NK-92 (cell line): ENCODE results near the gene NFKB2.

ENCODE experiments used
- DNase-seq: peaks from one replicate; lab custom pipeline; 2025; ENCODE audit not compliant: unreplicated experiment; lab: John Stamatoyannopoulos, UW

NFKB2 gene

DNA sequence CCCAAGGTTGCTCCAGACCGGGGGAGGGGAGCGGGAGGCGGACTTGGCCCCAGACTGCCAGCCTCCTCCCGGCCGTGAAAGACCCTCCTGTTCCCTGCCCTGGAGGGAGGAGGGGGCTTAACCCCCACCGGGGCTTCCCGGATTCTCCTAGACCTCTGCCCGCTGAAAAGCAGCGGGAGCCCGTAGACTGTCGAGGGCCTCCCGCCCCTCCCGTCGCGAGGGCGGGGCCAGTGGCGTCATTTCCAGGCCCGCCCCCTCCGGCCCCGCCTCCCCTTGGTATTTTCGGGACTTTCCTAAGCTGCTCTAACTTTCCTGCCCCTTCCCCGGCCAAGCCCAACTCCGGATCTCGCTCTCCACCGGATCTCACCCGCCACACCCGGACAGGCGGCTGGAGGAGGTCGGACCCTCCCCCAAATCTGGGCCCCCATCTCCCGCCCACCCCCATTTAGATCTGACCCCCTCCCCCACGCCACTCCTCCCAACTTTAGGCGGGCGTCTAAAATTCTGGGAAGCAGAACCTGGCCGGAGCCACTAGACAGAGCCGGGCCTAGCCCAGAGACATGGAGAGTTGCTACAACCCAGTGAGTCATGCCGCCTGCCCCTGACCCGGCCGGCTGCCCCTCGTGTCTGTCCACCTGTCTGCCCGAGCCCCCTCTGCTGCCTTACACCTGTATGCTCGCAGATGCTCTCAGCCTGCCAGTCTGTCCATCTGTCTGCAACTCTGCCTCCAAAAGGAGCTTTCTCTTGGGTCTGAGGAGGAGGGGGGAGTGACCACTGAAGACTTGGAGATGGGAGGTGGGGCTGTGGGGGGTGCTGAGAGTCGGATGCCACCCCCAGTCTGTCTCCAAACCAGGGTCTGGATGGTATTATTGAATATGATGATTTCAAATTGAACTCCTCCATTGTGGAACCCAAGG lies at the start of gene NFKB2:
Gene NFKB2 (plus strand): TSS at position 306 of the 917 bp plus-strand sequence. CDS start 255 bp downstream, at position 561.
- peak; percentile 43 for DNase-seq

DNA sequence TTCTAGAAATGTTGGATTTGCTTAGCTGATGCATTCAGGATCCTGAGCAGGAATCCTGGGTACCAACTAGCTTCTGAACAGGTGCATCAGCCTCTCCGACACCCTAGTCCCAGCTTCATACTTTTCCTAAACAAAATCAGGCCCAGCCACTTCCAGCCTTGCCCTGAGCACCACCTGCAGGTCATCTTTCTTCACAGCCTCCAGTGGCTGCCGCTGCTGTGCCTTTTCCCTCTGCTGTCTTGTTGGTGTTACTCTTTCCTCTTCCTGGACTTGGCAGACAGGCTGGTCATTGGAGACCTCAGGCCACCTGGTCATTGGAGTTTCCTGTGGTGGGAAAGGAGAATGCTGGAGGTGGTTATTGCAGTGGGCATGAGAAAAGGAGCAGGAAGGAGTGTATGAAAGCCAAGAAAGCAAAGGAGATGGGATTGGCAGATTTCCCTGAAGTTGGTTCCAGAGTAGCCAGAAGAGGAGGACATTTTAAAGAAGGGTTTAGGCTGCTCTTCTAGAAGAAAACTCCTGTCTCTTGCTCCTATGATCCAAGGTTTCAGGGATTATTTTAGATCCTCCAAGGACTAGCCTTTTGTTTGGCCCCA lies 48.2 kb upstream of the NFKB2 start:
- DNase-seq: no peak

DNA sequence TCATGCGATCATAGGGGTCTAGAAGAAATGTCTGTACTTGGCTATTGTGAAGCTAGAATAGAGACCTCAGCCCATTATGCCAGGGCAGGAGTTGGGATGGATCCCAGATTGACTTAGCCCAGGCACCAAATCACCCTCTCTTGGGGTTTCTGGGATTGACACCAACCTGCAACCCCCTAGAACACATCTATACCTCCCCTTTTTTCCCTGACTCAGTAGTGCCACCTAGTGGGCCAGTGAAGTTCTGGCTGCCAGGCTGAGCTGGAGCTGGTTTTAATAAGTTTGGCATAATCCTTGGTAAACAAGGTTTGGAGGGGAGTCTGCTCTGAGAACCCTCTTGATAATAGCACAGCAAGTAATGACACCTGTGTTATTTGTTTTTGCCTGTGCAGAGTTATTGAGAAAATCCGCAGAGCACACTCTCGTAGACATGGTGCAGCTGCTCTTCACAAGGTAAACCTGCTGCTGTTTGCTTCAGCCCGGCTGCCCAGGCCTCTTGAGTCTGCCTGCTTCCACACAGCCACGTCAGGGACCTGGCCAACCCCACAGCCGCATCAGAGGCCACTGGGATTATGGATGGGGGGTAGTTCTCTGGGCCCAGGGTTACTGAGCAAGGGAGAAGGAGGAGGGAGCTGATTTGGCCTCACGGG lies 43.3 kb upstream of the NFKB2 start:
- no peak for DNase-seq

DNA sequence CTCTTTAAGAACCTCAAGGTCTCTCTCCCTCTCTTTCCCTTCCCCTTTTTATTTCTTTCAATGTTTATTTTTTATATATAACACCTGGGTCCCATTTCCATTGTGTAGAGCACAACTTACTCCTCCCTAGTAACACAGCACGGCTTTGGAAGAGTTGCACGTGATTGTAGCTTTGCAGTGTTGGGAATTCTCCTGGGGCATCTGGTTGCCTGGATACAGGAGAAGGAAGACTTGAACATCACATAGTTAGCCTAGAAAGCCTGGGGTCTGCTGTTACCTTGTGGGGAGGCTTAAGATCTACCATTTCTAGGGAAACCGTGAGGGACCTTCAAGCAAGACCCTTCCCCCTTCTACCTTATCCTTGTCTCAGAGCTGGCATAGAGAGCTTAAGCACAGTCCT lies 41.1 kb upstream of the NFKB2 start:
- DNase-seq: no peak

DNA sequence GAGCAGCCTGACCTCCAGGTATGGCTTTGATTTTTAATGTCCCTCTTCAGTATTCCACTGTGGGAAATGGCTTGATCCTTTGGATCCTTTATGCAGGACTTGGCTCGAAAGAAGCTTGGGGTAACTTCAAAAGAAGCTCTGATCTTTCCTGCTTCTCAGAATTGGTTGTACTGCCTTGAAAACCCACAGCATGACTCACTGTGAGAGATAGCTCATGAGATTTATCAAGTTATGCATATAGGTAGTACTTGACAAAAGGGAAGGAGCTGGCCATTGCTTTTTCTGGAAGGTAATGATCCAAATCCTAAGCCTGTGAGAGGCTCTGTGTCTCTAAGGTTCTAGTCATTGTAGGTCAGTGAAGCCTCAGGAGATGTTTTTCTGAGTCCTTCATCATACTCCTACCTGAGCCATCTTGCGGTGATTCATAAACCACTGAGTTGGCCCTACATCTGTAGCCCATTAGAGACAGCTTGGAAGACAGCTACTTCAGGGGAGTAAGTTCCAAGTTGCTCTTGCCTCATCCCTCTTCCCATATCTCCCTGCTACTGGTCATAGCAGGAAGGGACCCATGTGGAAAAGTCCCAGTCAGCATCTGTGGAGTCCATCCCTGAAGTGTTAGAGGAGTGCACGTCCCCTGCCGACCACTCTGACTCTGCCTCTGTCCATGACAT lies 36.7 kb upstream of the NFKB2 start:
- no peak for DNase-seq

DNA sequence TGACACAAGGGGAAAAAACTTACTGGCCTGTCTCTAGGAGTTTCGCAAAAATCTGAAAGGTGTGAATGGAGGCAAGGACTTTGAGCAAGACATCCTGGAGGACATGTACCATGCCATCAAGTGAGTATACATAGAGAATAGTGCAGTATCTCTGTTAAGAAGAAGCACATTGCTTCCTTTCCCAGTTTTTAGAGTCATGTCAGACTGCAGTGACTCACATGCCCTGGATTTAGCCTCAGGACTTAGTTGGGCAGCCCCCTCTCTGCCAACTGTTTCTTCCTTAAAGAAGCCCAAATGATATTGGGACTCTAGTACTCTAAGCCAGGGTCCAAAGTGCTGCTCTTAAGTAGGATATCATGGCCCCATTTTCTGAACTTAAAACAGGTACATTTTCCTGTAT lies 28.1 kb upstream of the NFKB2 start:
- no peak for DNase-seq

DNA sequence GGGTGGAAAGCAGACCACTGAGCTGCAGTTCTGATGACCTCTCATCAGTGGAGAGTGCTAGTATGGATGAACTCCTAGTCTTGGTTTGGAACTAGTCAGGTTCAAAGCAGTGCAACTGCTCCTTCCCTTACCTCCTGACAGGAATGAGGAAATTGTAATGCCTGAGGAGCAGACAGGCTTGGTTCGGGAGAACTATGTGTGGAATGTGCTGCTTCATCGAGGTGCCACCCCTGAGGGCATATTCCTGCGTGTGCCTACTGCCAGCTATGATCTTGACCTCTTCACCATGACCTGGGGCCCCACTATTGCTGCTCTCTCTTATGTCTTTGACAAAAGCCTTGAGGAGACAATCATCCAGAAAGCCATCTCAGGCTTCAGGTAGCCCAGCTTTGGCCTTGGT lies 27.4 kb upstream of the NFKB2 start:
- no peak for DNase-seq

DNA sequence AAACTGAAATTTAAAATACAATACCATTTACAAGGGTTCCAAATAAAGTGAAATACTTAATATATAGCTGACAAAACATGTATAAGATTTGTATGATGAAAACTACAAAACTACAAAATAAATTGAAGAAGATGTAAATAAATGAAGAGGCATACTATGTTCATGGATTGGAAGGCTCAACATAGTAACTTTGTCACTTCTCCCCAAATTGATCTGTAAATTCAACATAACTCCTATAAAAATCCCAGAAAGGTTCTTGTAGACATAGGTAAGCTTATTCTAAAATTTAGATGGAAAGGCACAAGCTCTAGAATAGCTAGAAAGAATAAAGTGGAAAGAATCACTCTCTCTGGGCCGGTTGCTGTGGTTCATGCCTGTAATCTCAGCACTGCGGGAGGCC lies 24.2 kb upstream of the NFKB2 start:
- DNase-seq: no peak

DNA sequence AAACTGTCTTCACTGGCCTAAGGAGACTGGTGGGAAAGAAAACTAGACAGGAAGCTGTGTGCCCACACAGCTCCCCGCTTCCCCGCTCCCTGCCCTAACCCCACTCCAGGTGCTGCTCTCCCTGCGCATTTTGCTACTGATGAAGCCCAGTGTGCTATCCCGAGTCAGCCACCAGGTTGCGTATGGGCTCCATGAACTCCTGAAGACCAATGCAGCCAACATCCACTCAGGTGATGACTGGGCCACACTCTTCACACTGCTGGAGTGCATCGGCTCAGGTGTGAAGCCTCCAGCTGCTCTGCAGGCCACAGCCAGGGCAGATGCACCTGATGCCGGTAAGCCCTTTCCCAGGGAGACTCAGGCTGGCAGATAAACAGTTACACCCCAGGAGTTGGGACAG lies 20.3 kb upstream of the NFKB2 start:
- no peak for DNase-seq

DNA sequence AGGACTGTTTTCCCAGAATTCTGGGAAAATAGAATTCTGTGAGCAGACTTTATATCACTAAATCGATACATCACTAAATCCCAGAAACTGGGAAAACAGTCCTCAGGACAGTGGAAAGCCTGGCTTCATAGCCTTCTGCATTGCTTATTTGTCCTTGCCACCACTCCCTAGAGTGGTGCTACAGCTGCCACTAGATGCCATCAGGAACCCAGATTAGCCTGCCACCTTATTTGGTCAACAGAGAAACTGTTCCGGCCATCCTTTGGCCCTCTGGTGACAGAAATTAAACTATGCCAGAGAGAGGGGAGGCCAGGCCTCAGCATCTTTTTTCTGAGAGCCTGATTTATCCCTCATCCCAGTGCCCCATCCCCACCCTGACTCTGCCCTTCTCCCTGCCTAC lies 19.6 kb upstream of the NFKB2 start:
- DNase-seq: no peak

DNA sequence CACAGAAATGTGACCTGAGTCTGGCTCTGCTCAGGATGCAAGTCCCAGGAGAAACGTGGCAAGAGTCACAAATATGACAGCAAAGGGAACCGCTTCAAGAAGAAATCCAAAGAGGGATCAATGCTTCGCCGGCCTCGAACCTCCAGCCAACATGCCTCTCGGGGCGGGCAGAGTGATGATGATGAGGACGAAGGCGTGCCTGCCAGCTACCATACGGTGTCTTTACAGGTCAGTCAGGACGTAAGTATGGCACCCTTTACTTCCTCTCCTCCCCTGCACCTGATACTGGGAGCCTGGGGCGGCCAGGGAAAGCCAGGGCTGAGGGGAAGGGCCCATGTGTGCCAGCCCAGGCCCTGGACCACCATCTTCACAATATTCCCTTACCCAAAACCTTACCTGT lies 18.6 kb upstream of the NFKB2 start:
- no peak for DNase-seq

DNA sequence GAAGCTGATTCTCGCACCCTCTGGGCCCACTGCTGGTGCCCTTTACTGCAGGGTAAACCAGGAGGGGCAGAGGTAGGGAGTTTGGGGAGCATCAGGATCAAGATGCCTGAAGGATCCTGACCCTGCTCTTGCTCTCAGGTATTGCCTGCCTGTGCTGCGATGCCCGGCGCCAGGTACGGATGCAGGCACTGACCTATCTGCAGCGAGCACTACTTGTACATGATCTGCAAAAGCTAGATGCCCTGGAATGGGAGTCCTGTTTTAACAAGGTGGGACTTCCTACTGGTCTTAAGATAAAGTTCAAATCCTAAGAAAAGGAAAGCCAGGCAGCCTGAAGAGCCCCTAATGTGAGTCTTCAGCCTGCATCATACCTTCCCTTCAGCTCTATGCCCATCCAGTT lies 16.1 kb upstream of the NFKB2 start:
- DNase-seq: no peak

DNA sequence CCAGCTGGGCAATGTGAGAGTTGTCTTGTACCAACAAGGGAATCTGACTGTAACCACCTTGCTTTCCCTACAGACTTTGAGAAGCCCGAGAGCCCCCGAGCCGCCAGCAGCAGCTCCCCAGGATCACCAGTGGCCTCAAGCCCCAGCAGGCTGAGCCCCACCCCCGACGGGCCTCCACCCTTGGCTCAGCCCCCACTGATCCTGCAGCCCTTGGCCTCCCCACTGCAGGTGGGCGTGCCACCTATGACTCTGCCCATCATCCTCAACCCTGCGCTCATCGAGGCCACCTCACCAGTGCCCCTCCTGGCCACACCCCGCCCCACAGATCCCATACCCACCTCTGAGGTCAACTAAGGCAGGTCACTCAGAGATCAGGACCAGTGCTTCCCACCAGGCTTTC lies 13.5 kb upstream of the NFKB2 start:
- no peak for DNase-seq

DNA sequence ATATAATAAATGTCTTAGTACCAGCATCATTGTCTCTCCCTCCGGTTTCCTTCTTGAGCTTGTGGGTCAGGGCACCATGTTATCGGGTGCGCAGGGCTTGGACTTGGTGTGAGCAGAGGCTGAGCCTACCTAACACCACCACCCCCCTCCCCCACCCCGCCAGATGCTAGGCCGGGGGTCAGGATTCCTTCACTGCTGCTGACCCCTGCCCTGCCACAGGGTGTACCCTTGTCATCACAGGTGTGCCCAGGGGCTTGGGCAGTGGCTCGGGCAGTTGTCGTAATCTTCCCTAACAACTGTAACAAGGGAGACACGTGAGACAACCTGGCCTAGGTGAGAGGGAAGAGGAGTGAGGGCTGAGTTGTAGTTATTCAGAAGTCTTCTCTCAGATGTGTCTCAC lies 12.6 kb upstream of the NFKB2 start:
- DNase-seq: no peak

DNA sequence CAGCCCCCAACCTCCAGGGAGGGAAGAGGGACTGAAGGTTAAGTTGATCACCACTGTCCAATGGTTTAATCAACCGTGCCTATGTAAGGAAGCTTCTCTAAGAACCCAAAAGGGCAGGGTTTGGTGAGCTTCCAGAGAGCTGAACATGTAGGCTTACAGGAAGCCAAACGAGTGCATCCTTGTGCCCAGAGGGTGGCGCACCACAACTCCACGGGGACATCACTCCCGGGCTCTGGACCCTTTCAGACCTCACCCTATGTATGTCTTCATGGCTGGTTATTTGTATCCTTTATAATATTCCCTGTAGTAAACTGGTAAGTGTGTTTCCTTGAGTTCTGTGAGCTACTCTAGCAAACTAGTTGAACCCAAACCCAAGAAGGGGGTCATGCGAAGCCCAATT lies 11.5 kb upstream of the NFKB2 start:
- DNase-seq: no peak

DNA sequence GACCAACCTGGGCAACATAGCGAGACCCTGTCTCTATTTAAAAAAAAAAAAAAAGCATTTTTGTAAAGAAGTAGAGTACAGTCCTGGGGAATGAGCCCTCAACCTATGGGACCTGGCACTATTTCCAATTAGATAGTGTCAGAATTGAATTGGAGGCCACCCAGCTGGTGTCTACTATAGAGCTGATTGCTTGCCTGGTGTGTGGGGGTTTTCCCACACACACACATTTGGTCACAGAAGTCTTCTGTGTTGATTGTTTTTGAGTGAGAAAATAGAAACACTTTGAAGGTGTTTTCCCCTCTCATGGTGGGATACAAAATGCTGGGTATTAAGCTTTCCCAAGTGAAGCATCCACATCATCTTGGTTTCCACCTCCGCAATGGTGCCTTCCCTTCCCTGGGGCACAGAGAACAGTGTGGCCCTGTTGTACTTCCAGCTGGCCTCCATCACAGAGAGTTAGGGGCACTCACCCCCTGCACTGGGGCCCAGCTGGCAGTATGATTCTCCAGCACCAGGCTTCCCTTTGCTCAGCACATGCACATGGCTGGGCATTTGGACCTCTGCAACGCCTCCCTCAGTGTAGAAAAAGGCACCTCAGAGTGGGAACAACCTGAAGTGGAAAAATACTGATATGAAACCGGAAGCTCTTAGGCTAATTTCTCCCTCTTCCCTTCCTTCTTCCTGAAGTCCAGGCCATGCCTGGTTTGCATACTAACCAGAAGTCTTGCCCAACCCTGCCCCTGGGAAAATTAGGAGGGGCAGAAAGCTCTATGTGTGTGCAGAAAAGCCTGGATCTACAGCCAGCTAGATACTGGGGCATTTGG lies 10.7 kb upstream of the NFKB2 start:
- DNase-seq: no peak

DNA sequence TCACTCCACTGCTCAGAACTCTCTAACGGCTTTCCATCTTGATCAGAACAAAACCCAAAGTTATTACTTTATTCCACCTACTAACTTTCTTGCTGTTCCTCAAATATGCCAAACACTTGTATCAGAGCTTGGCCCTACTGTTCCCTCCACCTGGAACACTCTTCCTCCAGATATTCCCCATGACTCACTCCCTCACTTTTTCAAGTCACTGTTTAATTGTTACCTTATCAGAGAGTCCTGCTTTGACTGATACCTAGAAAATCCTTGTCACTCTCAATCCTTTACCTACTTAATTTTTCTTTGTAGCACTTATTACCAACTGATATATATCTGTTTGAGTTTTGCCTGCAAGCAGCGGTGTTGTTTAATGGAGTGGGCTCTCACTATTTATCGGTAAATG lies 5.6 kb upstream of the NFKB2 start:
- DNase-seq: no peak

DNA sequence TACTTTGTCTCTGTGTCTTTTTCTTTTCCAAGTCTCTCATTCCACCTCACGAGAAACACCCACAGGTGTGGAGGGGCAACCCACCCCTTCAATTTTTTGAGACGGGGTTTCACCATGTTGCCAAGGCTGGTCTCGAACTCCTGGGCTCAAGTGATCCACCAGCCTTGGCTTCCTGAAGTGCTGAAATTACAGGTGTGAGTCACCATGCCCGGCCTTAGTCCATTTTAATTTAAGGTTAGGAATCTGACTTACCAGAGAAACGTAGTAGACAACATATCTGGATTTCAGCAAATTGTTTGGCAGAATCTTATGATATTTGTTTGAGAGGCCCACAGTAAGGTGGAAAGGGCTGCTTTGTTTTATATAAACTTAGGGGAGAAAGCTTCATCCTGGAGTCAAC lies 3.2 kb upstream of the NFKB2 start:
- no peak for DNase-seq

DNA sequence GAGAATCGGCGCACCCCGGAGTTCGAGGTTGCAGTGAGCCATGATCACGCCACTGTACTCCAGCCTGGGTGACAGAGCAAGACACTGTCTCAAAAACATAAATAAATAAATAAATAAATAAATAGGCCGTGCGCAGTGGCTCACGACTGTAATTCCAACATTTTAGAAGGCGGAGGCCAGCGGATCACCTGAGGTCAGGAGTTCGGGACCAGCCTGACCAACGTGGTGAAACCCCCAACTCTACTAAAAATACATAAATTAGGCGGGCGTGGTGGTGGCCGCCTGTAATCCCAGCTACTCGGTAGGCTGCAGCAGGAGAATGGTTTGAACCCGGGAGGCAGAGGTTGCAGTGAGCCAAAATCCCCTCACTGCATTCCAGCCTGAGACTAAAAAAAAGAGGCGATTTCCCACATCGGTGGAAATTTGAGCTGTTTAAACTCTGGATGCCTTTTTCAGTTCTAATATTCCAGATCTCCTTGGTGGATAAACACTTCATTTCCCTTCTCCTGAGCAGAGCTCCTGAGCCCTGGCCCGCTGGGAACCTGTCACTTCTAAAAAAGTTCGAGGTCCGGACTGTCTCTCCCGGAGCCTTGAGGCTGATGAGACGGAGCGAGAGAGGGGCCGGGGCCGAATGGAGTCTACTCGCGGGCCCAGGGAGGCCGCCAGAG lies 2.0 kb upstream of the NFKB2 start:
- no peak for DNase-seq

DNA sequence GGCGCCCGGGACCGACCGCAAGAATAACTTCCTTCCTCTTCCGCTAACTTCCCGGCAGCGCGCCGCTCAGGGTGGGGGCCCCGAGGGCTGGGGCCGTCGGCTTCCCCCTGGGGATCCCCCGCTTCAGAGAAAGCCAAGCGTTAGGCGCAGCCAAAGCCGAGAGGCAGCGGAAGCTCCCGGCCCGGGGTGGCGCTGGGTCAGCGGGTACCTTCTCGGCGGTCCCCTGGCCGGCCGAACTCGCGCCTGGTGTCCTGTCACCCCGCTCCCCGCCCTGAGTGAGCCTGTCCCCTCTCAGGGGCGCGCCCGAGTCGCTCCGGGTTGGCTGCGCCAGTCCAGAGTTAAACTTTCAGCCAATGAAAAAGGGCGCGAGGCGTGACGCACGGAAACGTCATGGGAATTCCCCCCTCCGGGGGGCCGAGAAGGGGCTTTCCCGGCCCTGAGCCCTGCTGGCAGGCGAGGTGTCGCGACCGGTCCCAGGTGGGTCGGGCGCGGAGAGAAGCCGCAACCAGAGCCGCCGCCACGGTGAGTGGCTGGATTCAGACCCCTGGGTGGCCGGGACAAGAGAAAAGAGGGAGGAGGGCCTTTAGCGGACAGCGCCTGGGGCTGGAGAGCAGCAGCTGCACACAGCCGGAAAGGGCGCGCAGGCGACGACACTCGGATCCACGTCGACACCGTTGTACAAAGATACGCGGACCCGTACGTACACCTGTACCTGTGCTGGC lies 1.3 kb upstream of the NFKB2 start:
- DNase-seq: peak; percentile 92
